Measurements from ENCODE around the gene RPTOR.

RPTOR gene

DNA sequence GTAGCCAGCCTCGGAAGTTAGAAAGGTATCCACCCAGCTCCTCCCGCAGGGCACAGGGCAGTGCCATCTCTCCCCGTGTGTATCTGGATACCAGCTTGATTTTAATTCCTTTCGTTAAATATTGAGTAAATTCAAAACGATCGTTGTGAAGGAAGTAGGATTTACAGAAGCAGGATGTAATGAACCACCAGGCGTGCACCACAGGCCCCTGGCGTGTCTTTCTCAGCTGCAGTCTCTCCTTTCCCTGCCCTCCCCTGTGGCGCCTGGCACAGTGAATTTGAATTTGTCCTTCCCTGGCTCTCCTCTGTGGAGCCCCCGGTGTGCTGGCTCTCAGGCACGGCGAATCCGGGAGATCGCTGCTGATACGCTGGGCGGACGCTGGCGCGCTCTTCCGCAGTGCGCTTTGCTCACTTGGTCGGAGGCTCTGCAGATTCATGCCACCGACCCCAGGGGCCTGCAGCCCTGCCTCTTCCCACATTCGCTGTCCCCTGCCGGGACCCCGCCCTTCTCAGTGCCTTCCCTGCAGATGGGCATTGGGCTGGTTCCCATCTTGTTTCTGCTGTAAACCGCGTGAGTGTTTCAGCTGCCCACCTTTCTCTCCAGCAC is 164.6 kb downstream of the RPTOR start:
- TF ChIP-seq, protein P1, sequence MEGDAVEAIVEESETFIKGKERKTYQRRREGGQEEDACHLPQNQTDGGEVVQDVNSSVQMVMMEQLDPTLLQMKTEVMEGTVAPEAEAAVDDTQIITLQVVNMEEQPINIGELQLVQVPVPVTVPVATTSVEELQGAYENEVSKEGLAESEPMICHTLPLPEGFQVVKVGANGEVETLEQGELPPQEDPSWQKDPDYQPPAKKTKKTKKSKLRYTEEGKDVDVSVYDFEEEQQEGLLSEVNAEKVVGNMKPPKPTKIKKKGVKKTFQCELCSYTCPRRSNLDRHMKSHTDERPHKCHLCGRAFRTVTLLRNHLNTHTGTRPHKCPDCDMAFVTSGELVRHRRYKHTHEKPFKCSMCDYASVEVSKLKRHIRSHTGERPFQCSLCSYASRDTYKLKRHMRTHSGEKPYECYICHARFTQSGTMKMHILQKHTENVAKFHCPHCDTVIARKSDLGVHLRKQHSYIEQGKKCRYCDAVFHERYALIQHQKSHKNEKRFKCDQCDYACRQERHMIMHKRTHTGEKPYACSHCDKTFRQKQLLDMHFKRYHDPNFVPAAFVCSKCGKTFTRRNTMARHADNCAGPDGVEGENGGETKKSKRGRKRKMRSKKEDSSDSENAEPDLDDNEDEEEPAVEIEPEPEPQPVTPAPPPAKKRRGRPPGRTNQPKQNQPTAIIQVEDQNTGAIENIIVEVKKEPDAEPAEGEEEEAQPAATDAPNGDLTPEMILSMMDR (IDR thresholded peaks at IDR 0.05; ENCODE audit: control extremely low read depth, extremely low read depth, low read depth, missing control alignments) = no peak
- CTCF ChIA-PET = no interaction called here
- no peak for DNase-seq (ENCODE audit: extremely low spot score)
- POLR2A ChIA-PET = no interaction called here

DNA sequence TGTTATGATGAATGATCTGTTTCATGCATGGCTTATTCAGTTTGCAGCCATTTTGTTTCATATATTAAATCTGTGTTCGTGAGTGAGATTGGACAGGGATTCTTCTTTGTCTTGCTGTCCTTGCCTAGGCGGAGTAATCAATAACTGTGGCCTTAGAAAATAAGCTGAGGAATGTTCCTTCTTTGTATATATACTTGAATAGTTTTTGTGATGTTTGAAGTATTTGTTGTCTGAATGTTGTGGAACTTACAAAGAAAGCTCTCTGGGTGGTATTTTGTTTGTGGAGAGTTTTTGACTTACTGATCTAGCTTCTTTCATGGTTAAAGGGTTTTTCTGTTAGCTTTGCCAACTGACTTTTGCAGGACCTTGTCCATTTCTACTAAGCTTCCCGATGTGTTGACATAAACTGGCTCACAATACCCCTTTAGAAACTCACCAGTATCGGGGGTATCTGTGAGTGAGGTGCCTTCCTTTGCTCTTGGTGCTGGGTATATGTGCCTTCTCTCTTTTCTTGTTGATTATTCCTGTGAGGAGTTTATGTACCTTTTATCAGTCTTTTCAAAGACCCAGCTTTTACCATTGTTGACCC is 166.2 kb downstream of the RPTOR start:
- no peak for DNase-seq (ENCODE audit: extremely low spot score)
- TF ChIP-seq, protein P1 (IDR thresholded peaks at IDR 0.05; ENCODE audit: control extremely low read depth, extremely low read depth, low read depth, missing control alignments) = no peak
- ChIA-PET CTCF (no interaction called here), POLR2A (no interaction called here)

DNA sequence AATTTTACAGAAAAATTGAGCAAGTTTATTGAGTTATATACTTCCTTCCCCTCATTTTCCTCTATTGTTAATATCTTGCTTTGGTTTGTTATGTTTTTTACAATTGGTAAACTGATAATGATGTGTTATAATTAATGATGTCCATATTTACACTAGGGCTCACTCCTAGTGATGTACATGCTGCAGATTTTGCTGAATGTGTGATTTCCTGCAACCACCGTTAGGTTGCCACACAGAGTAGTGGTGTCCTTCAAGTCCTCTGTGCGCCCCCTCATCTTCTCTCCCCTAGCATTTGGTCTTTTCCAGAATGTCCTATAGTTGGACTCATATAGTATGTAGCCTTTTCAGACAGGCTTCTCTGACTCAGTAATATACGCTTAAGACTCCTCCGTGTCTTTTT is 167.5 kb downstream of the RPTOR start:
- CTCF ChIA-PET = interaction anchor here (1.0 kb wide), 1 partner anchor 19 kb away, joined by 3 read pairs; no protein-coding TSS in a partner anchor
- no peak for DNase-seq (ENCODE audit: extremely low spot score)
- TF ChIP-seq, protein P1 (IDR thresholded peaks at IDR 0.05; ENCODE audit: control extremely low read depth, extremely low read depth, low read depth, missing control alignments) = no peak
- POLR2A ChIA-PET = no interaction called here

DNA sequence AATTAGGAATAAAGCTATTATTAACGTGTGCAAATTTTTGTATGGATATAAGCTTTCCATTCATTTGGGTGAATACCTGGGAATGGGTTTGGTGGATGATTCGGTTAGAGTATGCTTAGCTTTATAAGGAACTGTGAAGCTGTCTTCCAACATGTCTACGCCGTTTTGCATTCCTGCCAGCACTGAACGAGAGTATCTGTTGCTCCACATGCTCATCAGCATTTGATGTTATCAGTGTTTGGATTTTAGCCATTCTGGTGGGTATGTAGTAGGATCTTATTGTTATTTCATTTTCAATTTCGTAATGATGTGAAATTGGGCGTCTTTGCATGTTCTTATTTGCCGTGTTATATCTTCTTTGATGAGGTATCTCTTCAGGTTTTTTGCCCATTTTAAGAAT is 168.0 kb downstream of the RPTOR start:
- TF ChIP-seq, protein P1 (IDR thresholded peaks at IDR 0.05; ENCODE audit: control extremely low read depth, extremely low read depth, low read depth, missing control alignments) = no peak
- ChIA-PET POLR2A (no interaction called here), CTCF (interaction anchor here (1.0 kb wide), 1 partner anchor 19 kb away, joined by 3 read pairs; no protein-coding TSS in a partner anchor)

DNA sequence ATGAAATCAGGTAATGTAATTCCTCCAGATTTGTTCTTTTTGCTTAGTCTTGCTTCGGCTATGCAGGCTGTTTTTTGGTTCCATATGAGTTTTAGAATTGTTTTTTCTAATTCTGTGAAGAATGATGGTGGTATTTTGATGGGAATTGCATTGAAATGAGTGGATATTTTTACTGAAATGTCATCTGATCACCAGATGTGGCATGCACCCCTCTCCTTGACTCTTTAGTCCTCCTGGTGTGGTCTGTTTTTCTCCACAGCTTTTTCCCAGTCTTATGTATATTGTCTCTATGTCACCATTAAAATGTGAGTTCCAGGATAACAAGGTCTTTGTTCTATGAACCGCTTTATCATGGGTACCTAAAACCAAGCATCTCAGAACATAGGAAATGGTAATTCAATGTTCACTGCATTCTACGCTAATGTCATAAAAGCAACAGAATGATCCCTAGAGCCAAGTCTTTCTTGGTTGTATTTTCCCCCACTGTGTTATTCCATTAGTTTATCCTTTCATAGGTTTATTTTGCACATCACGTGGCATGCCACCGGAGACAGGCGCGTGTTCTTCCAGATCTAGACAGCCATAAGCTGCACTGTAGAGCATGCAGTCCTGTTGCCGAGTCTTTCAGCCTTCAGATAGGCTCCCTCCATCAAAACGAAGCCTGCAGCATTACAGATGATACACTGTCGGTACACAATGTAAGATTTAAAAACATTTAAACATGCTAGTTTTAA is 172.5 kb downstream of the RPTOR start:
- TF ChIP-seq, protein P1 (IDR thresholded peaks at IDR 0.05; ENCODE audit: control extremely low read depth, extremely low read depth, low read depth, missing control alignments) = no peak
- ChIA-PET POLR2A (no interaction called here), CTCF (no interaction called here)
- DNase-seq (ENCODE audit: extremely low spot score) = no peak

More for the DNA sequence above, 168.0 kb downstream of the RPTOR start:
- no peak for DNase-seq (ENCODE audit: extremely low spot score)

DNA sequence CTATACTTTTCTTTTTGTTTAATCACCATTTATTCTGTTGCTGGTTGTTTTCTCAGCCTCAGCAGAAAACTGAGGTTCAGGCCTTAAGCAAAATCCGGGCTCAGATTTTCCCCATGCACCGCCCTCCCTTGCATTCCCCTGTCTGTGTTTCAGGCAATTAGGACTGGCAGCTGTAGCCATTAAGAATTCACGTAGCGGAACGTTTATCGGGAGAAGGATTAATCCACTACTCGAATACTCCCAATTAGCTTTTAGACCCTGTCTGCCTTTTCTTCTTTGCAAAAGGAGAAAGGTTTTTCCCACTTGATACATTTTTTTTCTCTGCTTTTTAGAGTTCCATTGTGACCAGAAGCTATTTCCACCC is 173.1 kb downstream of the RPTOR start:
- TF ChIP-seq, protein P1 (IDR thresholded peaks at IDR 0.05; ENCODE audit: control extremely low read depth, extremely low read depth, low read depth, missing control alignments) = no peak
- ChIA-PET CTCF (no interaction called here), POLR2A (no interaction called here)

More for the DNA sequence above, 173.1 kb downstream of the RPTOR start:
- DNase-seq (ENCODE audit: extremely low spot score) = no peak

Measured in GM10248 (cell line).